Stimulated activated CD8-positive, alpha-beta memory T cell treated with anti-CD3 and anti-CD28 coated beads, Interleukin-12 subunit alpha, Interleukin-12 subunit beta, amount 100 ng/mL, for 1 hour (primary cell): ENCODE results near the gene PIGZ.

Experiments used
- DNase-seq: peaks from one replicate; pipeline ENCODE4 v3.0.0-alpha.2; 2020; ENCODE audit warnings: low read depth

The PIGZ gene

GRCh38 chr3:196983186-196983585, 14.6 kb upstream of the PIGZ start:
- DNase-seq: no peak

DNA sequence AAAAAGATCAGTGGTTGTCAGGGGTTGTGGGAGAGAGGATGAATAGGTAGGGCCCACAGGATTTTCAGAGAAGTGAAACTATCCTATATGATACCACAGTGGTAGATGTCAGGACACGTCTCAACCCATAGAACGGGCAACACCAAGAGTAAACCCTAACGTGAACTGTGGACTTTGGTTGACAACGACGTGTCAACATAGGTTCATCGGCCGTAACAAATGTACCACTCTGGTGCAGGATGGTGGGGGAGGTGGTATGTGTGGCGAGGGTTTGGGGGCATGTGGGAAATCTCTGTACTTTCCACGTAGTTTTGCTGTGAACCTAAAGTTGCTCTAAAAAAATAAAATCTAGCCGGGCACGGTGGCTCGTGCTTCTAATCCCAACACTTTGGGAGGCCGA, 13.0 kb upstream of the PIGZ start:
- no peak for DNase-seq

GRCh38 chr3:196979545-196979944, 10.9 kb upstream of the PIGZ start:
- no peak for DNase-seq

DNA sequence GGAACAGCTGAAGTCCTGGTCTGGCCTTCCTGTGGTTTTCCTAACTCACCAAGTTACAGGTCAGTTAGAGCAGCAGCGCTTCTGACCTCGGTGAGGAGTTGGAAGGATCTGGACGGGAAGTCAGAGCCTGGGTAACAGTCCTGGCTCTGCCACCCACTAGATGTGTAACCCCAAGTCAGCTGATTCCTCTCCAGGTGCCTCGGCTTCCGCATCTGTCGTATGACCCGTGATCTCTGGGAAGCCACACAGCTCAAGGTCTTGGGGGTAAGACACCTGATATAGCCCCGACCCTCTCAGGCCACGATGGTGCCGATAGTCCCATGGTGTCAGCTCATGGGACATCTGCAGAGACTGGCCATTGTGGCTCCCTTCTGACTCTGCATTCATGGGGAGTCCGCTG, 8.3 kb upstream of the PIGZ start:
- no peak for DNase-seq

DNA sequence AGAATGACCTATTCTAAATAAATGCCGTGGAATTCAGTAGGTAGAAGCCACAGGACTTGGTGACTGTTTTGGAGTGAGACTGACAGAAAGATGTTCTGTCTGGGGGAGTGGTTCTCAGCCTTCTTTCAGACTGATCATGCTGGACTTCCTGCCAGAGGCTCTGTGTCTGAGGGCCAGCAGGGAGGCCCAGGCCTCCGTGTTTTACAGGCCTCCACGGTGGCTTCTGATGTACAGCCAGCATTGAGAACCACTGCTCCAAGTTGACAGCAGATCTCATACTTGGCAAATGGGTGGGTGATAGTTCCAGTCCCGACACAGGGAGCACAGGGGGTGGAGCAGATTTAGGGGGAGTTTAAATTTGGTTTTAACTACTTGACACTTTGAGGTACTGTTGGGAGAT, 6.7 kb upstream of the PIGZ start:
- DNase-seq: no peak

GRCh38 chr3:196974661-196975060, 6.0 kb upstream of the PIGZ start:
- no peak for DNase-seq

DNA sequence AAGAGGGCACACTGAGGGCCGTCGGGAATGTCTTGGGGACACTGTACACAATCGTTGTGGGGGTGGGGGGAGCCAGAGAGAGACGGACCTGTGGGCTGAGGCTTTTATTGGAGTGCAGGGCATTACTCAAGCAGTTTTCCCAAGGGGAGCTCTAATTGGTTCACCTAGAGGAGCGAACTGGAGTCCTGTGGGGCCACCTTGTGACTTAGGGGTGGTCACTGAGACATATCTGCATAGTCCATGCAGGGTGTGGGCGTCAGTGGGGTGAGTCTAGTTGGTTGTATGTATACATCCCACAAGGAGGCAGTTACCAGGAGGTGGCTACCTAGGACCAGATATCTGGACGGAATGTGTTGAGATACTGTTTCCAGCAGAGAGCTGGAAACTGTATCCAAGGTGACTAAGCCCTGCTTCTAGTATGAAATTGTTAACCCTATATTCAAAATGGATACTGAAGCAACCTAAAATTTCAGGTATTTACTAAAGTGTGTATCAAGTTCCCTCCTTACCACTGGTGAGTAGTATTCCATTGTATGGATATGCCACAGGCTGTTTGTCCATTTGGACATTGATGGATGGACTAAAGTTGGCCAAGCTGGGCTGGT, 2.6 kb upstream of the PIGZ start:
- no peak for DNase-seq

- no peak for DNase-seq
Measured at GRCh38 chr3:196970547-196971093, 2.0 kb upstream of the PIGZ start.

DNA sequence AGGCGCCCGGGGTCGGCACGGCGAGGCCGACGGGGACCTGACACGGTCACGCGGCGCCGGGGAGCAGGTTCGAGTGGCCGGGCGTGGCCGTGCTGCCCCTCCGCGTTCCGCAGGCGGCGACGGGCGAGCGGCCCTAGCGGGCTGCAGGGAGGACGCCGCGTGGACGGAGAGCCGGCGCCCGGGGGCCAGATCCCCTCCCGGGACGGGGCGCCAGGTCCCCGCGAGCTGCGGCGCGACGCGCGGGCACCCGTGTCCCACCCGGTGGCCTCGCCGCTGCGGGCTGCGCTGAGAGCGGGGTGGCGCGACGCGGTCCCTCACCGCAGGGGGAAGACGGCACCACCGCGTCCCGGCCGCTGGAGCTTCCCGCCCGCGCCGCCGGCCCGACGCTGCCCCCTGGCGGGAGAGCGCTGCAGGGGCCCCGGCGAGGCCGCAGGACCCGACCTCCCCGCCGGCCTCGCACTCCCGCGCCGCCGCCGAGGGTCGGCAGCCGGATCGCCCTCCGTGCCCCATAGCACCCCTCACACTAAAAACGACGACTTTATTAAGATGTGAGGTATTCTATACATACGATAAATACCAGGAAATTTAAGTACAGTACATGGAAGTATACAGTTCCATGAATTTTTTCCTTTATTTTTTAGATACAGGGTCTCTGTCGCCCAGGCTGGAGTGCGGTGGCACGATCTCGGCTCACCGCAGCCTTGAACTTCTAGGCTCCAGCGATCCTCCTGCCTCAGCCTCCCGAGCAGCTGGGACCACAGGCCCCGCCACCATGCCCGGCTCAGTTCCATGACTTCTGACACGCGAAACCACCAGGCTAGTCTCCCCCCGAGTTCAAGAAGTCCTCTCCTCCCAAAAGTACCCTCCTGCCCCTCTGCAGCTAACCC, 1.3 kb upstream of the PIGZ start:
- peak; percentile 33 for DNase-seq

- DNase-seq: no peak
Measured at GRCh38 chr3:196969134-196969659, 564 bp upstream of the PIGZ start.

- no peak for DNase-seq
Measured at GRCh38 chr3:196967412-196968232, 1.0 kb downstream of the PIGZ start.

- DNase-seq: no peak
Measured at GRCh38 chr3:196966526-196967401, 1.9 kb downstream of the PIGZ start.

- no peak for DNase-seq
Measured at GRCh38 chr3:196965804-196966173, 2.8 kb downstream of the PIGZ start.

DNA sequence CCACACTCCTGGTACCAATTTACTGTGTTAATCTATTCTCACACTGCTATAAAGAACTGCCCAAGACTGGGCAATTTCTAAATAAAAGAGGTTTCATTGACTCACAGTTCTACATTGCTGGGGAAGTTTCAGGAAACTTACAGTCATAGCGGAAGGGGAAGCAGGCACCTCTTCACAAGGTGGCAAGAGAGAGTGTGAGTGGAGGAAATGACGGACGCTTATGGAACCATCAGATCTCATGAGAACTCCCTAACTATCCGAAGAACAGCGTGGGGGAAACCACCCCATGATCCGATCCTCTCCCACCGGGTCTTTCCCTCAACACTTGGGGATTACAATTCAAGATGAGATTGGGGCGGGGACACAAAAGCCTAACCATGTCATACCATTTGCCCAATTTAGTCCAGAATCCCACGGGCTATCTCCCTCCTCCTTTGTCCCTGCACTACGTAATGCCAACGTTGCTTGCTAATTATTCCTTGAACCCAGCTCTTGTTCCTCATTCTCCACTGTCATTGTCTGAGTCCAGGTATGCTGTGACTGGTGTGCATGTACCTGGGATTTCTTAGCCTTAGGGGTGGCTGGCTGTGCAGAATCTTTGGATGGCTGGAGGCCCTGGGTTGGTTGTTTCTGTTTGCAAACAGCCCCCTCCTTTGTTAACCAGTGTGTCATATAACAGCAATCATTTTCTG, 3.4 kb downstream of the PIGZ start:
- no peak for DNase-seq

DNA sequence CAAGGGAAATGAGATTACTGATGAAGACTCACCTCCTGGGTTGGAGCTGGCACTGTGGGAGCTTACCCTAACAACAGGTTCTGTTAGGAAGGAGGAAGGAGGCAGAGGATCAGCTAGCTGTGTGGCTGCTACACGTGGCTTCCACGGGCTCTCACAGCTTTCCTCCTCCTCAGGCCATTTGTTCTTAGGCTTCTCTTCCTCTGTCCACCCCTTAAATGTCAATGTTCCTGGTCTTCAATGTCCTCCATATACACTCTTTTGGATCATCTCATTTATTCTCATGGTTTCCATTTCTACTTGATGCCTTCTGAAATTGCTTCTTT, 5.0 kb downstream of the PIGZ start:
- DNase-seq: no peak

DNA sequence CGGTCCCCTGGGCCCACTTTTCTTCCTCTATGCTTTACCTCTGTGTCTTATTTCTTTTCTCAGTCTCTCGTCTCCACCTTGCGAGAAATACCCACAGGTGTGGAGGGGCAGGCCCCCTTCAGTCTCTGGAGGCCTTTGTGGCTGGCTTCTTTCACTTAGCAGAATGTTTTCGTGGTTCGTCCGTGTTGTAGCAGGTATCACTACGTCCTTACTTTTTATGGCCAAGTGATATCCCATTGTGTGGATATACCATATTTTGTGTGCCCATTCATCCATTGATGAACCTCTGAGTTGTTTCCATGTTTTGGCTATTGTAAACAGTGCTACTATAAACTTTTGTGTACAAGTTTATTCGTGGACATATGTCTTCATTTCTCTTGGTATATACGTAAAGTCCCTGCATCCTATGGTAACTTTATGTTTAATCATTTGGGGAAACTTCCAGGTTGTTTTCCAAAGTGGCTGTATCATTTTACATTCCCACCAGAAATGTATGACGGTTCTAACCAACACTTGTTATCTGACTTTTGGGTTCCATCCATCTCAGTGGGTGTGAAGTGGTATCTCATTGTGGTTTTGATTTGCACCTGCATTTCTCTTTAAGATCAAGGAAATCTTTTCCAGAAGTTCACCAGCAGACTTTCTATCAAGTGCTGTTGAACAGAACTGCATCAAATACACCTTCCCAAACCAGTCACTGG, 5.6 kb downstream of the PIGZ start:
- DNase-seq: no peak

GRCh38 chr3:196962108-196962929, 6.3 kb downstream of the PIGZ start:
- DNase-seq: no peak

DNA sequence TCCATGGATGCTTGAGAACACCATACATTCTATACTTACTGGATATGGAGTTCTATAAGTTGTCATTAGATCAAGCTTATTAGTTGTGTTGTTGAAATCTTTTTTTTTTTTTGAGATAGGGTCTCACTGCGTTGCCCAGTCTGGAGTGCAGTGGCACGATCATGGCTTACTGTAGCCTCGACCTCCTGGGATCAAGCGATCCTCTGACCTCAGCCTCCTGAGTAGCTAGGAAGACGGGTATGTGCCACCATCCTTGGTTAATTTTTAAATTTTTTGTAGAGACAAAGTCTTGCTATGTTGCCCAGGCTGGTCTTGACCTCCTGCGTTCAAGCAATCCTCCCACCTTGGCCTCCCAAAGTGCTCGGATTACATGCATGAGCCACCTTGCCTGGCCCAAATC, 13.8 kb downstream of the PIGZ start:
- DNase-seq: no peak

GRCh38 chr3:196951371-196951770, 17.3 kb downstream of the PIGZ start:
- DNase-seq: no peak
